ENCODE measurements around the gene STXBP6.
A peak's percentile ranks its signal among the peaks of the same experiment; 100 is the strongest.
"Not testable (repeated sequence)": the region's sequence is repeated elsewhere in the genome, so short reads cannot be mapped to it uniquely, and the experiment has no call there.

STXBP6 gene

GRCh38 chr14:24818058-24818822 lies 231.7 kb downstream of the STXBP6 start:
- DNase-seq: no peak

GRCh38 chr14:24817212-24818057 lies 232.5 kb downstream of the STXBP6 start:
- no peak for DNase-seq

- DNase-seq: no peak
Observed at GRCh38 chr14:24816929-24817211, 233.1 kb downstream of the STXBP6 start.

GRCh38 chr14:24816011-24816928 lies 233.7 kb downstream of the STXBP6 start:
- DNase-seq: no peak

GRCh38 chr14:24815543-24815942 lies 234.4 kb downstream of the STXBP6 start:
- no peak for DNase-seq

- no peak for DNase-seq
Observed at GRCh38 chr14:24814944-24815343, 235.0 kb downstream of the STXBP6 start.

- DNase-seq: no peak
Observed at GRCh38 chr14:24814346-24814745, 235.6 kb downstream of the STXBP6 start.

GRCh38 chr14:24813819-24814259 lies 236.1 kb downstream of the STXBP6 start:
- no peak for DNase-seq

- no peak for DNase-seq
Observed at GRCh38 chr14:24813089-24813815, 236.7 kb downstream of the STXBP6 start.

GRCh38 chr14:24809135-24809534 lies 240.8 kb downstream of the STXBP6 start:
- no peak for DNase-seq

- DNase-seq: no peak
Observed at GRCh38 chr14:24808412-24808811, 241.5 kb downstream of the STXBP6 start.

- DNase-seq: peak; percentile 16
Observed at GRCh38 chr14:24806061-24806678, 243.8 kb downstream of the STXBP6 start.

- DNase-seq: no peak
Observed at GRCh38 chr14:24804552-24805212, 245.3 kb downstream of the STXBP6 start.

GRCh38 chr14:24803933-24804494 lies 245.9 kb downstream of the STXBP6 start:
- DNase-seq: no peak

- not testable (repeated sequence) for DNase-seq
Observed at GRCh38 chr14:24803426-24803825, 246.5 kb downstream of the STXBP6 start.

GRCh38 chr14:24802236-24802635 lies 247.7 kb downstream of the STXBP6 start:
- no peak for DNase-seq

GRCh38 chr14:24801024-24801423 lies 248.9 kb downstream of the STXBP6 start:
- DNase-seq: no peak

GRCh38 chr14:24798911-24799462 lies 251.0 kb downstream of the STXBP6 start:
- DNase-seq: no peak

GRCh38 chr14:24795406-24795805 lies 254.5 kb downstream of the STXBP6 start:
- no peak for DNase-seq

- no peak for DNase-seq
Observed at GRCh38 chr14:24794644-24795305, 255.2 kb downstream of the STXBP6 start.

All from activated CD8-positive, alpha-beta memory T cell treated with anti-CD3 and anti-CD28 coated beads, Interleukin-2, amount 50 U/mL, for 4 hours (primary cell).